WTC11 (cell line): ENCODE data around the gene ARHGEF28. TPM values are rescaled to one million over a fixed set of nuclear protein-coding genes. Genes with fewer than 3 reads are reported as not detected.

Experiments used
- ATAC-seq: fragments of 200-7000 bp; cut with Tn5 transposase; 2 replicates; pipeline ENCODE4 v1.10.0; 2021; ENCODE audit warnings: mild to moderate bottlenecking, moderate library complexity
- CTCF ChIA-PET: fragments of 300-600 bp; sonication (Branson Sonifier 250); formaldehyde crosslinking; loops from one replicate; lab custom pipeline; 2021; ENCODE audit warnings: antibody characterized with exemption; lab: Charles Lee
- POLR2A ChIA-PET: fragments of 350-600 bp; sonication (Branson Sonifier 250); formaldehyde crosslinking; loops from one replicate; lab custom pipeline; 2021; ENCODE audit warnings: antibody characterized with exemption; lab: Charles Lee
- DNase-seq: peaks from one replicate; pipeline ENCODE4 v3.0.0; 2021; ENCODE audit warnings: low spot score
- H3K27ac Mint-ChIP-seq: 2 replicates; pipeline ENCODE4 v1.8.0; 2021; ENCODE audit warnings: mixed read lengths
- H3K27me3 Mint-ChIP-seq: 2 replicates; pipeline ENCODE4 v1.8.0; 2021; ENCODE audit warnings: low read depth, mild to moderate bottlenecking, moderate library complexity, mixed read lengths
- H3K36me3 Mint-ChIP-seq: 2 replicates; pipeline ENCODE4 v1.8.0; 2021; ENCODE audit warnings: mixed read lengths
- H3K4me1 Mint-ChIP-seq: 2 replicates; pipeline ENCODE4 v1.8.0; 2022; ENCODE audit warnings: mixed read lengths
- H3K4me3 Mint-ChIP-seq: 2 replicates; pipeline ENCODE4 v1.8.0; 2021; ENCODE audit warnings: mild to moderate bottlenecking, moderate library complexity, mixed read lengths
- H3K9me3 Mint-ChIP-seq: 2 replicates; pipeline ENCODE4 v1.8.0; 2021; ENCODE audit warnings: mixed read lengths
- ATF3 ChIP-seq: sonication (generic); formaldehyde crosslinking; conservative IDR thresholded peaks from 2 replicates; pipeline ENCODE4 v1.8.1; 2022; ENCODE audit warnings: mild to moderate bottlenecking, missing genetic modification reagents
- ATF6 ChIP-seq: sonication (generic); formaldehyde crosslinking; IDR thresholded peaks from 2 replicates; pipeline ENCODE4 v1.8.1; 2023; ENCODE audit warnings: mild to moderate bottlenecking, missing genetic modification reagents
- IRF1 ChIP-seq: sonication (generic); formaldehyde crosslinking; IDR thresholded peaks from 2 replicates; pipeline ENCODE4 v1.8.0; 2023; ENCODE audit warnings: missing genetic modification reagents
- JUN ChIP-seq: sonication (generic); formaldehyde crosslinking; IDR thresholded peaks from 2 replicates; pipeline ENCODE4 v1.8.0; 2023; ENCODE audit warnings: mild to moderate bottlenecking, missing genetic modification reagents
- NR2C2 ChIP-seq: sonication (generic); formaldehyde crosslinking; IDR thresholded peaks from 2 replicates; pipeline ENCODE4 v1.8.0; 2022; ENCODE audit warnings: mild to moderate bottlenecking, missing genetic modification reagents
- PRDM15 ChIP-seq: sonication (generic); formaldehyde crosslinking; IDR thresholded peaks from 2 replicates; pipeline ENCODE4 v1.8.0; 2022; ENCODE audit warnings: missing genetic modification reagents
- PRRX2 ChIP-seq: fragments of 250-450 bp; sonication (Bioruptor Pico); IDR thresholded peaks from 2 replicates; pipeline ENCODE4 v1.8.0; 2021; ENCODE audit warnings: mild to moderate bottlenecking
- SMAD3 ChIP-seq: sonication (generic); formaldehyde crosslinking; IDR thresholded peaks from 2 replicates; pipeline ENCODE4 v1.8.0; 2022; ENCODE audit warnings: missing genetic modification reagents, mild to moderate bottlenecking, borderline replicate concordance
- SP1 ChIP-seq: sonication (generic); formaldehyde crosslinking; conservative IDR thresholded peaks from 2 replicates; pipeline ENCODE4 v1.8.1; 2022; ENCODE audit warnings: missing genetic modification reagents
- TP53 ChIP-seq: sonication (generic); formaldehyde crosslinking; IDR thresholded peaks from 2 replicates; pipeline ENCODE4 v1.8.1; 2023; ENCODE audit warnings: mild to moderate bottlenecking, missing genetic modification reagents
- USF2 ChIP-seq: sonication (generic); formaldehyde crosslinking; IDR thresholded peaks from 2 replicates; pipeline ENCODE4 v1.8.1; 2023; ENCODE audit warnings: mild to moderate bottlenecking, missing genetic modification reagents, moderate library complexity
- ZBTB21 ChIP-seq: sonication (generic); formaldehyde crosslinking; IDR thresholded peaks from 2 replicates; pipeline ENCODE4 v1.8.1; 2023; ENCODE audit warnings: mild to moderate bottlenecking, missing genetic modification reagents, borderline replicate concordance
- ZBTB43 ChIP-seq: sonication (generic); formaldehyde crosslinking; IDR thresholded peaks from 2 replicates; pipeline ENCODE4 v1.8.1; 2023; ENCODE audit warnings: mild to moderate bottlenecking, missing genetic modification reagents
- ZNF232 ChIP-seq: sonication (generic); formaldehyde crosslinking; IDR thresholded peaks from 2 replicates; pipeline ENCODE4 v1.8.0; 2022; ENCODE audit warnings: mild to moderate bottlenecking, missing genetic modification reagents
- ZNF263 ChIP-seq: sonication (generic); formaldehyde crosslinking; IDR thresholded peaks from 2 replicates; pipeline ENCODE4 v1.8.1; 2022; ENCODE audit warnings: low read depth, mild to moderate bottlenecking, moderate library complexity, missing genetic modification reagents
- ZNF425 ChIP-seq: fragments of 250-450 bp; sonication (Bioruptor Pico); conservative IDR thresholded peaks from 2 replicates; pipeline ENCODE4 v1.9.0; 2021; ENCODE audit warnings: mild to moderate bottlenecking
- total RNA-seq: library from RNA; stranded (reverse); gene quantifications from 3 replicates; pipeline ENCODE4 v1.2.3, GENCODE V29; 2021

Gene ARHGEF28
- total RNA-seq, 1 experiment from 2014 or later, result 0.96 TPM

GRCh38 chr5:73722231-73722630, 96.2 kb downstream of the ARHGEF28 start (continued):
- TF ChIP-seq TP53 (no peak), ZBTB21 (CRISPR knock-in tag) (no peak)

- no peaks in the 10 kb centered on the region for H3K9me3 Mint-ChIP-seq
- H3K36me3 Mint-ChIP-seq, result no peaks in the 10 kb centered on the region
- ATAC-seq (no peak), DNase-seq (no peak)
- H3K27me3 Mint-ChIP-seq, result no peaks in the 10 kb centered on the region
- POLR2A ChIA-PET, result no interaction called here
- H3K4me3 Mint-ChIP-seq, result no peak overlapping the region
- no peaks in the 10 kb centered on the region for H3K4me1 Mint-ChIP-seq
- TF ChIP-seq IRF1 (CRISPR knock-in tag) (no peak), ATF6 (CRISPR knock-in tag) (no peak), NR2C2 (no peak), PRDM15 (CRISPR knock-in tag) (no peak)
- CTCF ChIA-PET, result interaction anchor here (1.3 kb wide), 1 partner anchor 21 kb away, joined by 3 read pairs; no protein-coding TSS in a partner anchor
- H3K27ac Mint-ChIP-seq, result no peak overlapping the region
These were observed 100.1 kb downstream of the ARHGEF28 start for GRCh38 chr5:73726071-73726470.

- Mint-ChIP-seq H3K4me1 (no peaks in the 10 kb centered on the region), H3K27ac (no peak overlapping the region), H3K27me3 (no peaks in the 10 kb centered on the region), H3K9me3 (no peaks in the 10 kb centered on the region), H3K4me3 (no peak overlapping the region)
- DNase-seq, result no peak
- ATAC-seq, result no peak
- TF ChIP-seq ATF3 (CRISPR knock-in tag) (no peak), ZNF232 (CRISPR knock-in tag) (no peak), ZNF425 (CRISPR knock-in tag) (no peak), ATF6 (CRISPR knock-in tag) (no peak), ZNF263 (CRISPR knock-in tag) (no peak), ZBTB43 (CRISPR knock-in tag) (no peak), PRRX2 (CRISPR knock-in tag) (no peak), SP1 (CRISPR knock-in tag) (no peak), USF2 (no peak), SMAD3 (CRISPR knock-in tag) (no peak), JUN (CRISPR knock-in tag) (no peak), IRF1 (CRISPR knock-in tag) (no peak)
- TF ChIP-seq, all 79 proteins: peak for 0
- H3K36me3 Mint-ChIP-seq, result no peaks in the 10 kb centered on the region
- ChIA-PET POLR2A (interaction anchor here (0.6 kb wide), 1 partner anchor 35 kb away, joined by 7 read pairs; no protein-coding TSS in a partner anchor), CTCF (interaction anchor here (1.3 kb wide), 1 partner anchor 21 kb away, joined by 3 read pairs; no protein-coding TSS in a partner anchor)
These were observed 100.7 kb downstream of the ARHGEF28 start for GRCh38 chr5:73726606-73727231.
